Astrocyte (in vitro differentiated cells and primary cell): ENCODE results near the gene ARPC5. TPM values are rescaled to one million over a fixed set of nuclear protein-coding genes. Genes with fewer than 3 reads are reported as not detected.

Source experiments
- DNase-seq: peaks from one replicate; pipeline ENCODE4 v3.0.0-alpha.2; 2010; ENCODE audit warnings: low read depth
- FAIRE-seq: peaks from 2 replicates; lab custom pipeline; 2011; peaks lifted over from hg19 to GRCh38; lab: Jason Lieb, UNC
- H2AFZ ChIP-seq: 2 replicates; pipeline ENCODE4 v1.6.0; 2012; ENCODE audit warnings: low read depth, low read length, inconsistent platforms
- H3K27ac ChIP-seq: 2 replicates; pipeline ENCODE4 v1.5.1; 2011; ENCODE audit warnings: low read depth, low read length, inconsistent platforms
- H3K27me3 ChIP-seq: 2 replicates; pipeline ENCODE4 v1.6.0; 2011; ENCODE audit warnings: low read length, inconsistent platforms; ENCODE audit not compliant: insufficient read depth
- H3K36me3 ChIP-seq: 2 replicates; pipeline ENCODE4 v1.5.1; 2011; ENCODE audit warnings: low read length, inconsistent platforms; ENCODE audit not compliant: insufficient read depth
- H3K4me1 ChIP-seq: 2 replicates; pipeline ENCODE4 v1.5.1; 2011; ENCODE audit warnings: low read length, inconsistent platforms; ENCODE audit not compliant: insufficient read depth
- H3K4me2 ChIP-seq: 2 replicates; pipeline ENCODE4 v1.6.0; 2012; ENCODE audit warnings: low read length, inconsistent platforms
- H3K4me3 ChIP-seq: 2 replicates; pipeline ENCODE4 v1.5.1; 2011; ENCODE audit warnings: low read depth, mild to moderate bottlenecking, low read length, inconsistent platforms; ENCODE audit not compliant: insufficient read depth
- H3K79me2 ChIP-seq: 2 replicates; pipeline ENCODE4 v1.6.0; 2012; ENCODE audit warnings: mild to moderate bottlenecking, low read length, inconsistent platforms; ENCODE audit not compliant: insufficient read depth
- H3K9ac ChIP-seq: 2 replicates; pipeline ENCODE4 v1.6.0; 2012; ENCODE audit warnings: mild to moderate bottlenecking, low read length, inconsistent platforms
- H3K9me3 ChIP-seq: 2 replicates; pipeline ENCODE4 v1.5.1; 2012; ENCODE audit warnings: low read depth, mild to moderate bottlenecking, low read length, inconsistent platforms; ENCODE audit not compliant: insufficient read depth
- H4K20me1 ChIP-seq: 2 replicates; pipeline ENCODE4 v1.6.0; 2012; ENCODE audit warnings: low read length, inconsistent platforms; ENCODE audit not compliant: insufficient read depth
- H3K27ac Mint-ChIP-seq: one replicate; pipeline ENCODE4 v1.8.0; 2021; ENCODE audit warnings: mild to moderate bottlenecking, mixed read lengths; ENCODE audit not compliant: unreplicated experiment
- H3K27me3 Mint-ChIP-seq: one replicate; pipeline ENCODE4 v1.8.0; 2021; ENCODE audit warnings: low read depth, mixed read lengths; ENCODE audit not compliant: unreplicated experiment
- H3K36me3 Mint-ChIP-seq: one replicate; pipeline ENCODE4 v1.8.0; 2021; ENCODE audit warnings: low read depth, mixed read lengths; ENCODE audit not compliant: unreplicated experiment
- H3K4me1 Mint-ChIP-seq: one replicate; pipeline ENCODE4 v1.8.0; 2021; ENCODE audit warnings: low read depth, mixed read lengths; ENCODE audit not compliant: unreplicated experiment
- H3K4me3 Mint-ChIP-seq: one replicate; pipeline ENCODE4 v1.8.0; 2021; ENCODE audit warnings: mild to moderate bottlenecking, moderate library complexity, mixed read lengths; ENCODE audit not compliant: unreplicated experiment
- H3K9me3 Mint-ChIP-seq: one replicate; pipeline ENCODE4 v1.8.0; 2021; ENCODE audit warnings: mild to moderate bottlenecking, mixed read lengths; ENCODE audit not compliant: unreplicated experiment
- EZH2 ChIP-seq: IDR thresholded peaks from 2 replicates; pipeline ENCODE4 v1.6.1; 2012; ENCODE audit warnings: mild to moderate bottlenecking, low read length, inconsistent platforms; ENCODE audit not compliant: insufficient read depth
- total RNA-seq: library from RNA; stranded (reverse); gene quantifications from 2 replicates; pipeline ENCODE4 v1.2.1, GENCODE V29; 2021
- TF ChIP-seq, protein P1 (sequence below): IDR thresholded peaks from 2 replicates; pipeline ENCODE4 v1.5.1; 2011; ENCODE audit warnings: low read depth, mild to moderate bottlenecking, inconsistent platforms, low read length, moderate library complexity; ENCODE audit not compliant: insufficient read depth

ARPC5 gene
- total RNA-seq, 1 donor from 2014 or later = 180 TPM

DNA sequence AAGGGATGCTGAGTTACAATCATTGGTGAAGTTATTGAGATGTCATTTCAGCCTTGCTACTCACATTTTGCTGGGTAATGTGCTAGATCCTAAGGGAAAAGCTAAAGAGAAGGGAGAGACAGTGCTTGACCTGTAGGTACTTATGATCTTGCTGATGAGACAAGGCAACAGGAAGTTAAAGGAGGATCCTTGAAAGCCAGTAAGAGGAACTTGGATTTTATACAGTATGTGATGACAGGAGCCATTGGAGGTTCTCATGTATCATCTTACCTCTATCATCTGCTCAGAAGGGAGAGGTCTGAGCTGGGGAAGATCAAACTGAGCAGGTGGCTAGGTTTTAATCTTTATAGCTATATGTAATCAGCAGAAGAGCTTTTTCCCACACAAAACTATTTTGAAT lies 11.2 kb upstream of the ARPC5 start:
- Mint-ChIP-seq H3K9me3 (no peaks in the 10 kb centered on the region), H3K27ac (no peak overlapping the region), H3K4me3 (no peak overlapping the region), H3K27me3 (no peaks in the 10 kb centered on the region), H3K4me1 (no peaks in the 10 kb centered on the region), H3K36me3 (no peaks in the 10 kb centered on the region)
- Histone ChIP-seq H3K9ac (no peak overlapping the region), H3K27ac (no peak overlapping the region), H3K4me3 (no peak overlapping the region), H3K27me3 (no peaks in the 10 kb centered on the region), H3K9me3 (no peaks in the 10 kb centered on the region), H3K4me1 (no peaks in the 10 kb centered on the region), H3K36me3 (no peaks in the 10 kb centered on the region), H3K79me2 (peaks cover 3% of the 10 kb centered on the region), H2AFZ (no peak overlapping the region), H4K20me1 (no peaks in the 10 kb centered on the region), H3K4me2 (no peak overlapping the region)
- DNase-seq (no peak), FAIRE-seq (no peak)
- no peak for TF ChIP-seq EZH2
- TF ChIP-seq, protein P1, sequence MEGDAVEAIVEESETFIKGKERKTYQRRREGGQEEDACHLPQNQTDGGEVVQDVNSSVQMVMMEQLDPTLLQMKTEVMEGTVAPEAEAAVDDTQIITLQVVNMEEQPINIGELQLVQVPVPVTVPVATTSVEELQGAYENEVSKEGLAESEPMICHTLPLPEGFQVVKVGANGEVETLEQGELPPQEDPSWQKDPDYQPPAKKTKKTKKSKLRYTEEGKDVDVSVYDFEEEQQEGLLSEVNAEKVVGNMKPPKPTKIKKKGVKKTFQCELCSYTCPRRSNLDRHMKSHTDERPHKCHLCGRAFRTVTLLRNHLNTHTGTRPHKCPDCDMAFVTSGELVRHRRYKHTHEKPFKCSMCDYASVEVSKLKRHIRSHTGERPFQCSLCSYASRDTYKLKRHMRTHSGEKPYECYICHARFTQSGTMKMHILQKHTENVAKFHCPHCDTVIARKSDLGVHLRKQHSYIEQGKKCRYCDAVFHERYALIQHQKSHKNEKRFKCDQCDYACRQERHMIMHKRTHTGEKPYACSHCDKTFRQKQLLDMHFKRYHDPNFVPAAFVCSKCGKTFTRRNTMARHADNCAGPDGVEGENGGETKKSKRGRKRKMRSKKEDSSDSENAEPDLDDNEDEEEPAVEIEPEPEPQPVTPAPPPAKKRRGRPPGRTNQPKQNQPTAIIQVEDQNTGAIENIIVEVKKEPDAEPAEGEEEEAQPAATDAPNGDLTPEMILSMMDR = no peak

DNA sequence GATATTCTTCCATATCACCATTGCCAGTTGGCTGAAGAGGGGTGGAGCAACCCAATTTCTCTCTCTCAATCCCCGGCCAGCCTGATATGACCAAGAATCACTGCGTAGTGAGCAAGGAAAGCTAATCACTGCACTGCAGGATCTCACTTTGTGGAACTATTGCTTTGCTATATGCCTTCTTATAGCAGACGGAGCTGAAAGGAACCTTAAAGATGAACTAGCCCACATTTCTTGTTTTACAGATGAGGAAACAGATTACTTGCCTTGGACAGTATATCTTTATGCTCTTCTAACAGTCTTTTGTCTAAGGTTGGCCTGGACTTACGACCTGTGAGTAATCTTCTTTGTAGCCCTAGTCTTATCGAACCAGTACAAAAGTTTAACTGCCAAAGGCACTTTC lies 9.9 kb upstream of the ARPC5 start:
- H3K9ac ChIP-seq = no peak overlapping the region
- no peak for FAIRE-seq
- TF ChIP-seq EZH2 = no peak
- TF ChIP-seq, protein P1 = no peak
- peaks cover 3% of the 10 kb centered on the region for H3K79me2 ChIP-seq
- no peaks in the 10 kb centered on the region for H3K4me1 ChIP-seq
- H2AFZ ChIP-seq = no peak overlapping the region
- H3K27ac ChIP-seq = no peak overlapping the region
- H4K20me1 ChIP-seq = no peaks in the 10 kb centered on the region
- DNase-seq = no peak
- no peaks in the 10 kb centered on the region for H3K9me3 Mint-ChIP-seq
- no peaks in the 10 kb centered on the region for H3K9me3 ChIP-seq
- H3K36me3 Mint-ChIP-seq = no peaks in the 10 kb centered on the region
- no peak overlapping the region for H3K4me2 ChIP-seq
- no peak overlapping the region for H3K4me3 Mint-ChIP-seq
- no peaks in the 10 kb centered on the region for H3K27me3 ChIP-seq
- H3K4me3 ChIP-seq = no peak overlapping the region
- no peaks in the 10 kb centered on the region for H3K4me1 Mint-ChIP-seq
- no peaks in the 10 kb centered on the region for H3K27me3 Mint-ChIP-seq
- no peak overlapping the region for H3K27ac Mint-ChIP-seq
- H3K36me3 ChIP-seq = no peaks in the 10 kb centered on the region

DNA sequence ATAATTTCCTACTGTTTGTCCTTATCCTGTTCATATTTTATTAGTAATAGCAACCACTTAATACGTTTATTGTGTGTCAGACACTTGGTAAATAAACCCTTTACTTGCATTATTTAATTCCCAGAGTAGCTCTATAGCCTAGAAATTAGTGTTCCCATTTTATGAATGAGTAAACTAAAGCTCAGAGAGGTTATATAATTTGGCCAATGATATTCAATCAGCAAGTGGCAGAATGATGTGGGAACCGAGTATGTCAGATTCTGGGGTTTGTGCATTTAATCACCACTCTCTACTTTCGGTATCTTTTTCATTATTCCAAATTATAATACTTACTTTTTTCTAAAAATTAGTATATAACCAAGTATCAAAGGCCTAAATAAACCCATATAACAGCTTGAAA lies 6.6 kb upstream of the ARPC5 start:
- Mint-ChIP-seq H3K36me3 (no peaks in the 10 kb centered on the region), H3K9me3 (no peaks in the 10 kb centered on the region), H3K4me1 (no peaks in the 10 kb centered on the region), H3K27ac (no peak overlapping the region), H3K27me3 (no peaks in the 10 kb centered on the region), H3K4me3 (no peak overlapping the region)
- no peaks in the 10 kb centered on the region for H4K20me1 ChIP-seq
- FAIRE-seq (no peak), DNase-seq (no peak)
- peaks cover 10% of the 10 kb centered on the region for H3K79me2 ChIP-seq
- no peak overlapping the region for H3K4me3 ChIP-seq
- no peak overlapping the region for H3K9ac ChIP-seq
- no peaks in the 10 kb centered on the region for H3K27me3 ChIP-seq
- no peaks in the 10 kb centered on the region for H3K4me1 ChIP-seq
- no peak overlapping the region for H3K4me2 ChIP-seq
- no peaks in the 10 kb centered on the region for H3K36me3 ChIP-seq
- TF ChIP-seq EZH2 = no peak
- TF ChIP-seq, protein P1 = no peak
- H3K9me3 ChIP-seq = no peaks in the 10 kb centered on the region
- no peak overlapping the region for H2AFZ ChIP-seq
- H3K27ac ChIP-seq = no peak overlapping the region
